CD14-positive monocyte (primary cell): Measurements from ENCODE around the gene ST3GAL5. TPM values are rescaled to one million over a fixed set of nuclear protein-coding genes. Genes with fewer than 3 reads are reported as not detected.

Experiments
- DNase-seq, 3 donors: peaks; one replicate each; pipeline ENCODE4 v3.0.0-alpha.2; 2011 to 2022
- H2AFZ ChIP-seq: 2 replicates; pipeline ENCODE4 v1.6.0; 2012; ENCODE audit warnings: mild to moderate bottlenecking, low read depth, low read length, inconsistent platforms; ENCODE audit not compliant: insufficient read depth, poor library complexity, severe bottlenecking
- H3K27ac ChIP-seq, 2 donors: 1 replicate in 1 of 2; 2 replicates in 1 of 2; pipeline ENCODE4 v1.5.1; 2012 to 2013; ENCODE audit warnings: low read length in 2 of 2, control low read depth in 1 of 2, inconsistent platforms in 1 of 2, low read depth in 1 of 2, mild to moderate bottlenecking in 1 of 2
- H3K27me3 ChIP-seq, 2 donors: one replicate each; pipeline versions ENCODE4 v1.6.0 to v1.6.1; 2011 to 2013; ENCODE audit warnings: low read length in 2 of 2; ENCODE audit not compliant: control insufficient read depth in 2 of 2, insufficient read depth in 2 of 2
- H3K36me3 ChIP-seq, 2 donors: replicated peaks in 1 of 2; 1 replicate in 1 of 2; 2 replicates in 1 of 2; pipeline versions ENCODE4 v1.5.1 to v1.6.1; 2012 to 2013; ENCODE audit warnings: low read length in 2 of 2, control low read depth in 1 of 2, inconsistent platforms in 1 of 2, mild to moderate bottlenecking in 1 of 2; ENCODE audit not compliant: insufficient read depth in 2 of 2, control insufficient read depth in 1 of 2
- H3K4me1 ChIP-seq, 2 donors: 1 replicate in 1 of 2; 2 replicates in 1 of 2; pipeline versions ENCODE4 v1.5.1 to v1.6.1; 2012 to 2013; ENCODE audit warnings: low read length in 2 of 2, control low read depth in 1 of 2, inconsistent platforms in 1 of 2, mild to moderate bottlenecking in 1 of 2, moderate library complexity in 1 of 2; ENCODE audit not compliant: insufficient read depth in 2 of 2, control insufficient read depth in 1 of 2
- H3K4me2 ChIP-seq: replicated peaks from 2 replicates; pipeline ENCODE3; 2012; ENCODE audit warnings: low read length, moderate library complexity, mild to moderate bottlenecking; ENCODE audit not compliant: poor library complexity, severe bottlenecking; ENCODE audit errors: extremely low read depth
- H3K4me3 ChIP-seq, 3 experiments: fragments of 200-600 bp in 1 of 3; sonication (generic) in 1 of 3; replicated peaks in 1 of 3; 1 replicate in 2 of 3; 2 replicates in 1 of 3; pipeline ENCODE4 v1.5.1; 2011 to 2013; ENCODE audit warnings: low read length in 3 of 3, mild to moderate bottlenecking in 3 of 3, control low read depth in 2 of 3, low read depth in 2 of 3, inconsistent platforms in 1 of 3, moderate library complexity in 1 of 3
- H3K79me2 ChIP-seq: 2 replicates; pipeline ENCODE4 v1.6.0; 2012; ENCODE audit warnings: mild to moderate bottlenecking, control low read depth, inconsistent platforms, low read length, moderate library complexity; ENCODE audit not compliant: insufficient read depth
- H3K9ac ChIP-seq: 2 replicates; pipeline ENCODE4 v1.6.0; 2017; ENCODE audit warnings: low read length, mild to moderate bottlenecking; ENCODE audit not compliant: insufficient read depth, poor library complexity, severe bottlenecking
- H3K9me3 ChIP-seq, 2 donors: replicated peaks in 1 of 2; 1 replicate in 1 of 2; 2 replicates in 1 of 2; pipeline versions ENCODE4 v1.5.1 to v1.6.1; 2012 to 2013; ENCODE audit warnings: low read length in 2 of 2, control low read depth in 1 of 2; ENCODE audit not compliant: control insufficient read depth in 1 of 2, insufficient read depth in 1 of 2
- H4K20me1 ChIP-seq: 2 replicates; pipeline ENCODE4 v1.6.0; 2012; ENCODE audit warnings: mild to moderate bottlenecking, low read length, control low read depth, moderate library complexity; ENCODE audit not compliant: insufficient read depth
- H3K27ac Mint-ChIP-seq, 7 donors: one replicate each; pipeline ENCODE4 v1.8.0; 2020; ENCODE audit warnings: mild to moderate bottlenecking in 7 of 7, mixed read lengths in 7 of 7, moderate library complexity in 6 of 7, inconsistent platforms in 2 of 7
- H3K27me3 Mint-ChIP-seq, 3 donors: one replicate each; pipeline ENCODE4 v1.8.0; 2021 to 2022; ENCODE audit warnings: low read depth in 3 of 3, mild to moderate bottlenecking in 3 of 3, mixed read lengths in 3 of 3, moderate library complexity in 3 of 3, inconsistent platforms in 1 of 3
- H3K36me3 Mint-ChIP-seq, 2 donors: one replicate each; pipeline ENCODE4 v1.8.0; 2020; ENCODE audit warnings: mixed read lengths in 2 of 2, inconsistent platforms in 1 of 2, mild to moderate bottlenecking in 1 of 2
- H3K4me1 Mint-ChIP-seq: one replicate; pipeline ENCODE4 v1.8.0; 2020; ENCODE audit warnings: mild to moderate bottlenecking, mixed read lengths
- H3K4me3 Mint-ChIP-seq, 2 donors: one replicate each; pipeline ENCODE4 v1.8.0; 2020; ENCODE audit warnings: mild to moderate bottlenecking in 2 of 2, mixed read lengths in 2 of 2, moderate library complexity in 1 of 2
- H3K9me3 Mint-ChIP-seq, 7 donors: one replicate each; pipeline ENCODE4 v1.8.0; 2020 to 2022; ENCODE audit warnings: mixed read lengths in 7 of 7, mild to moderate bottlenecking in 6 of 7, moderate library complexity in 6 of 7, inconsistent platforms in 2 of 7
- CTCF ChIP-seq: fragments of 200-600 bp; IDR thresholded peaks from one replicate; pipeline ENCODE4 v1.8.0; 2022; ENCODE audit warnings: antibody characterized with exemption, mild to moderate bottlenecking
- WGBS: methylation state at CpG from one replicate; pipeline ENCODE4 v1.1.5; 2013; ENCODE audit warnings: missing lambda C conversion rate; ENCODE audit not compliant: insufficient coverage; 5-methylcytosine and 5-hydroxymethylcytosine counted together
- intact Hi-C, 2 donors: fragments of 100-400 bp; cut with micrococcal nuclease; formaldehyde crosslinking; loops; one replicate each; pipeline versions ENCODE4 v1.15.0 to v1.15.1; 2023
- polyA plus RNA-seq, 3 donors: library from polyadenylated mRNA; depleted of rRNA in 1 of 3; unstranded in 2 of 3; stranded (reverse) in 1 of 3; fragments of 300-500 nt in 2 of 3; fragments of >200 nt in 1 of 3; fragmentation: Illumina TruSeq in 2 of 3; gene quantifications; 1 replicate in 2 of 3; 2 replicates in 1 of 3; pipeline ENCODE4 v1.2.3, GENCODE V29; 2012 to 2021

ST3GAL5 gene
- polyA plus RNA-seq, 3 donors = 14.0 to 51.2 (median 19.5) TPM

GRCh38 chr2:85811180-85812093 is 77.4 kb downstream of the ST3GAL5 start:
- H3K4me2 ChIP-seq = no peak overlapping the region
- H3K36me3 ChIP-seq = no peaks in the 10 kb centered on the region
- no peaks in the 10 kb centered on the region for H3K36me3 Mint-ChIP-seq
- no peaks in the 10 kb centered on the region for H3K79me2 ChIP-seq
- peaks cover 0 to 5% of the 10 kb centered on the region in 2 donors for H3K27me3 ChIP-seq
- H4K20me1 ChIP-seq = no peaks in the 10 kb centered on the region
- no peak overlapping the region for H3K27ac Mint-ChIP-seq
- H2AFZ ChIP-seq = no peak overlapping the region
- no peak overlapping the region for H3K4me3 ChIP-seq
- no peak for DNase-seq
- no peaks in the 10 kb centered on the region for H3K9me3 ChIP-seq
- 60% methylated on average over 21 of the region's 41 CpGs for WGBS
- H3K27ac ChIP-seq = no peak overlapping the region
- intact Hi-C loops = loop anchor here (5.0 kb wide), 2 partner anchors 84 to 174 kb away; no protein-coding TSS in a partner anchor
- H3K4me3 Mint-ChIP-seq = no peak overlapping the region
- no peak for TF ChIP-seq CTCF
- peaks cover 5 to 19% (median 15%) of the 10 kb centered on the region in 3 donors for H3K27me3 Mint-ChIP-seq
- H3K4me1 Mint-ChIP-seq = peaks cover 9% of the 10 kb centered on the region
- no peaks in the 10 kb centered on the region for H3K9me3 Mint-ChIP-seq
- H3K4me1 ChIP-seq = peaks cover 0 to 4% of the 10 kb centered on the region in 2 donors
- no peak overlapping the region for H3K9ac ChIP-seq

- Histone ChIP-seq H3K27me3 (peaks cover 0 to 5% of the 10 kb centered on the region in 2 donors), H2AFZ (no peak overlapping the region), H3K9me3 (no peaks in the 10 kb centered on the region), H3K27ac (no peak overlapping the region), H3K4me1 (peaks cover 4 to 13% of the 10 kb centered on the region in 2 donors), H3K4me3 (no peak overlapping the region), H3K36me3 (no peaks in the 10 kb centered on the region), H4K20me1 (no peaks in the 10 kb centered on the region), H3K4me2 (no peak overlapping the region), H3K9ac (no peak overlapping the region), H3K79me2 (no peaks in the 10 kb centered on the region)
- intact Hi-C loops = loop anchor here (5.0 kb wide), 2 partner anchors 83 to 173 kb away; no protein-coding TSS in a partner anchor
- H3K36me3 Mint-ChIP-seq = no peaks in the 10 kb centered on the region
- no peak for DNase-seq
- H3K4me1 Mint-ChIP-seq = peaks cover 16% of the 10 kb centered on the region
- TF ChIP-seq CTCF = no peak
- WGBS = 93% methylated on average over 10 of the region's 16 CpGs
- H3K4me3 Mint-ChIP-seq = no peak overlapping the region
- H3K27me3 Mint-ChIP-seq = peaks cover 5 to 16% (median 15%) of the 10 kb centered on the region in 3 donors
- no peaks in the 10 kb centered on the region for H3K9me3 Mint-ChIP-seq
- no peak overlapping the region for H3K27ac Mint-ChIP-seq
Measured at GRCh38 chr2:85810371-85811179, 78.2 kb downstream of the ST3GAL5 start.
